Prostate gland (tissue), 2 donors: ENCODE measurements around the gene SACM1L.

Experiments
- POLR2AphosphoS5 ChIP-seq: sonication (generic); formaldehyde crosslinking; IDR thresholded peaks from one replicate; pipeline ENCODE4 v1.6.1; 2017; ENCODE audit warnings: antibody characterized with exemption
- TF ChIP-seq, protein P1 (sequence below), 4 experiments: fragments of 200-600 bp in 2 of 4; fragments of 450-650 bp in 2 of 4; sonication (generic) in 2 of 4; IDR thresholded peaks; 1 replicate in 3 of 4; 2 replicates in 1 of 4; pipeline ENCODE4 v1.5.1; 2016 to 2019; ENCODE audit warnings: antibody characterized with exemption in 4 of 4, mild to moderate bottlenecking in 2 of 4, moderate library complexity in 2 of 4

DNA sequence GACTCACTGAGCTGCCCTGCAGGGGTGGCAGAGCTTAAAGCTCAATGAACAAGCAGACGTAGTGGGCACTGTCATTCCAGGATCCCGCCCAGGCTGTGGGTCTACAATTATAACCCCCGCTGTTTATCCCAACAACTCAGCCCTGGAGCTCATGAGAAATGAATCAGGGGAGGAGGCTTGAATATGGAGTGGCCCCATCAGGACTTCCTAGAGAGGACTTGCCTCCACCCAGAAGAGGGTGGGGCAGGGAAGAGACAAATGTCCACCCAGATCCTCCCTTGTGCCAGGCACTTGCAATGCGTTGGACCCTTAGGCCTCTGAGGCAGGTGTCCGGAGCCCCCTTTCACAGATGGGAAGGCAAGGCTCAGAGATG is 74.1 kb downstream of the SACM1L start:
- TF ChIP-seq, protein P1, sequence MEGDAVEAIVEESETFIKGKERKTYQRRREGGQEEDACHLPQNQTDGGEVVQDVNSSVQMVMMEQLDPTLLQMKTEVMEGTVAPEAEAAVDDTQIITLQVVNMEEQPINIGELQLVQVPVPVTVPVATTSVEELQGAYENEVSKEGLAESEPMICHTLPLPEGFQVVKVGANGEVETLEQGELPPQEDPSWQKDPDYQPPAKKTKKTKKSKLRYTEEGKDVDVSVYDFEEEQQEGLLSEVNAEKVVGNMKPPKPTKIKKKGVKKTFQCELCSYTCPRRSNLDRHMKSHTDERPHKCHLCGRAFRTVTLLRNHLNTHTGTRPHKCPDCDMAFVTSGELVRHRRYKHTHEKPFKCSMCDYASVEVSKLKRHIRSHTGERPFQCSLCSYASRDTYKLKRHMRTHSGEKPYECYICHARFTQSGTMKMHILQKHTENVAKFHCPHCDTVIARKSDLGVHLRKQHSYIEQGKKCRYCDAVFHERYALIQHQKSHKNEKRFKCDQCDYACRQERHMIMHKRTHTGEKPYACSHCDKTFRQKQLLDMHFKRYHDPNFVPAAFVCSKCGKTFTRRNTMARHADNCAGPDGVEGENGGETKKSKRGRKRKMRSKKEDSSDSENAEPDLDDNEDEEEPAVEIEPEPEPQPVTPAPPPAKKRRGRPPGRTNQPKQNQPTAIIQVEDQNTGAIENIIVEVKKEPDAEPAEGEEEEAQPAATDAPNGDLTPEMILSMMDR (IDR thresholded peaks at IDR 0.05) = no peak
- TF ChIP-seq POLR2AphosphoS5 = no peak
